ENCODE results near the gene SALL3.
"Not testable (repeated sequence)": the region's sequence is repeated elsewhere in the genome, so short reads cannot be mapped to it uniquely, and the experiment has no call there.

SALL3 gene

DNA sequence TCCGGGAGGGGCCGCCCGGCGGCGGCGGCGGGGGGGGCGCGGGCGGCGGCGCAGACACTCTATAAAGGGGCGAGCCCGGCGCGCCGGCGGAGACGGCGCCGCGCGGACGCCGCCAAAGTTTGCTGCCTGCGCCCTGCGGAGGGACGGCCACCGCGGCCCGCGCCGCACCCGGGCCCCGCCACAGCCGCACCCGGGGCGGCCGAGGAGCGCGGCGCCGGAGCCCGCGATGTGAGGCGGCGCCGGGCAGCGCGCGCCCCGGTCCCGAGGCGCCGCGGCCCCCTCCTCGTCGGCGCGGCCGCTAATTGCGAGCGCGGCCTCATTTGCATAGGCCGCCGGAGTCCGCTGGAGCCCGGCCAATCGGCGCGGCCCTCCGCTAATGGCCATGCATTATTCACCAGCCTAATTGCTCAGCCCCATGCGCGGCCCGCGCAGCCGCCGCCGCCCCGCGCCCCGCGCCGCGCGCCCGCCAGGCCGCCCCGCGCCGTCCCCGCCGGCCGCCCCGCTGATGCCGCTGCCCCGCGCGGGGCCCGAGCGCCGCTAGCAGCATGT is at the start of gene SALL3:
Gene SALL3 (plus strand): TSS at position 89 of the 549 bp plus-strand sequence. CDS start 457 bp downstream, at position 546.
- DNase-seq, result no peak

DNA sequence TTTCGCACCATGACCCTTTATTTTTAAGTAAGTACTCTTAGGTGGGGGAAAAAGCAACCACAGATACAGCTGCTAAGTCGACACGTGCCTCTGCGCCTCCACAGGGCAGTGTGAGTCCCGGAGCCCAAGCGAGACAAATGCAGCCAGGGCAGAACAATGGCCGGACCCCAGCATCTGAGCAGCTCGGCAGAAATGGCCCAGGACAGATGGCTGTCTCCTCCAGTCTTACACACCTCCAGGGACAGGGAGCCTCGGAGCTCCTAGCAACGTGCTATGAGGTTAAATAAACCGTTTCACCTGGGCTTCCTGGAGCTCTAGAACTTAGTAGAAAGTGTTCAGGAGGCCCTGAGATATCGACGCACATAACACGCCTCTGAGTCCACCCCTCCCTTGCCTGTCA is 47.3 kb upstream of the SALL3 start:
- DNase-seq, result no peak

- DNase-seq, result no peak
These were observed 45.6 kb upstream of the SALL3 start for GRCh38 chr18:78934003-78934402.

DNA sequence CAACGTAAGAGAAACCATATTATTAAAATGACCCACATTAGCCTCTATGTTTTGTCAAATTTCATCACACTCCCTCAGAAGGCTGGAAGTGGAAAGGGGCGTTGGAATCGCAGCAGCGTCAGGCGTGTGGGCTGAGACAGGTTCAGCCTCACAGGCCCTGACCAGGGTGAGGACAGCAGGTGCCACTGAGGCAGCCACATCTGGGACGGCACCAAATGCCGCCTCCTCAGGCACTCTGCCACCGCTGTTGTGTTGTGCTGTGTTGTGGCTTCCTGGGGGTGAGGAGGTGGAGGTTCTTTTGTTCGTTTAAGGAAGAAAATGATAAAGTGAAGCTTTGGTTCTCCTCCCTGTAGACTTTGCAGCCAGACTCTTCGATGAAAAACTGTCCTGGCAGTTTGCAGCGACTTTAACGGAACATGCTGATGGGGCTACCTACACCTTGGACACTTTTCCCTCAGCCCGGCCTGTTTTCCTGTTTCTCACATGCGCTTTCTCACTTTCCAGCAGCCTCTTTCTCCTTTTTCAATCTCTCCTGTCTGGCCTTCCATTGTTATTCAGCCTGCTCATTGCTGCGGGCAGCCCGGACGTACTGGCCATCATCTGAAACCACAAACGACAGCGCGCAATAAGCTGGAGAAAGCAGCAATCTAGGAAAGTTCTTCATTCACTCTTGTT is 44.9 kb upstream of the SALL3 start:
- no peak for DNase-seq

DNA sequence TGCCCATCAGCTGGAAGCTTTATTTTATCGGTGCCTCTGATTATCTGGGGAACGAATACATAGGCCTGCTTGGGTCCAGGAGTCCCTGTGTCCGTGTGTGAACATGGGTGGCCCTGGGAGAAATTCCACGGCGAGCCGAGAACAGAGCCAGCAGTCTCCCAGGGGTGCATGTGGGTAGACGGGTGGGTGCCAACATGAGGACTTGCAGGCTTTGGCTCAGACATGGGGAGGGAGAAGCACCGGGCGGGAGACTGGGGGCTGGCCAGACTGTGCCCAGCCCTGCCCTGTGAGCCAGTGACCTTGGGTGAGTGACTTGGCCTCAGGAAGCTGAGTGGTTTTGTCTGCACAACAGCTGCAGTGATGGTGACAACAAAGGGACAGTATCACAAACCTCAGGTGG is 44.2 kb upstream of the SALL3 start:
- DNase-seq, result no peak

DNA sequence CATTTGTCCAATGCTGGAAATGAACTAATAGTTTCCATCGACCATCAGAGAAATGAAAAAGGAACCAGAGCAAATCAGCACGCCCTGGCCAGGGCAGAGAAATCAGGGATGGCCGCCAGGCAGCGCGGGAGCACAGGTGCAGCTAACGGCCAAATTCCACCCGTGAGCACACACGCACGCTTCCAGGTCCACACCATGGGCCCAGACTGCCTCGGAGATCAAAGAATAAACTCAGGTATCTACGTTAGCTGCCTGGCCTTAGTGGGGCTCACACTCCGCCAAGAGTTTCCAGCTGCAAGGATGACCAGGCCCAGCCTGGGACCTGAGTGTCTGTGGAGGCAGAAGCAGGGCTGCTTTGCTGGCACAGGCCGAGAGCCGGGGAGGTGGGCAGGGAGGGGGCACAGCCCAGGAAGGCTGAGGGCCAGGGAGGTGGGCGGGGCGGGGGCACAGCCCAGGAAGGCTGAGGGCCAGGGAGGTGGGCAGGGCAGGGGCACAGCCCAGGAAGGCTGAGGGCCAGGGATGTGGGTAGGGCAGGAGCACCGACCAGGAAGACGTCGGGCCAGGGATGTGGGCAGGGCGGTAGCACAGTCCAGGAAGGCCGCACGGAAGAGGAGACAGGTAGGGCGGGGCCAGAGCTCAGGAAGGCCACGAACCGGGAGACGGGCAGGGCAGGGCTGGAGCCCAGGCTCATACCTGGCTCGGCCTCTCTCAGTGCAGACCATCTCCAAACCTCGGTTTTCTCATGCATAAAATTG is 43.2 kb upstream of the SALL3 start:
- no peak for DNase-seq

GRCh38 chr18:78937166-78937565 is 42.5 kb upstream of the SALL3 start:
- DNase-seq, result no peak

GRCh38 chr18:78939105-78939504 is 40.5 kb upstream of the SALL3 start:
- peak; percentile 67 for DNase-seq

GRCh38 chr18:78939734-78940494 is 39.7 kb upstream of the SALL3 start:
- no peak for DNase-seq

DNA sequence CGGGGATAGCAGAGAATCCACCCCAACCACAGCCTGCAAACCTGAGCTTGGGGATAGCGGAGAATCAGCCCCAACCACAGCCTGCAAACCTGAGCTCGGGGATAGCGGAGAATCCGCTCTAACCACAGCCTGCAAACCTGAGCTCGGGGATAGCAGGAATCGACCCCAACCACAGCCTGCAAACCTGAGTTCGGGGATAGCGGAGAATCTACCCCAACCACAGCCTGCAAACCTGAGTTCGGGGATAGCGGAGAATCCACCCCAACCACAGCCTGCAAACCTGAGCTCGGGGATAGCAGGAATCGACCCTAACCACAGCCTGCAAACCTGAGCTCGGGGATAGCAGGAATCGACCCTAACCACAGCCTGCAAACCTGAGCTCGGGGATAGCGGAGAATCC is 37.4 kb upstream of the SALL3 start:
- DNase-seq, result not testable (repeated sequence)

GRCh38 chr18:78945628-78946027 is 34.0 kb upstream of the SALL3 start:
- DNase-seq, result no peak

- no peak for DNase-seq
These were observed 32.3 kb upstream of the SALL3 start for GRCh38 chr18:78947291-78947690.

GRCh38 chr18:78948221-78948620 is 31.4 kb upstream of the SALL3 start:
- DNase-seq, result no peak

DNA sequence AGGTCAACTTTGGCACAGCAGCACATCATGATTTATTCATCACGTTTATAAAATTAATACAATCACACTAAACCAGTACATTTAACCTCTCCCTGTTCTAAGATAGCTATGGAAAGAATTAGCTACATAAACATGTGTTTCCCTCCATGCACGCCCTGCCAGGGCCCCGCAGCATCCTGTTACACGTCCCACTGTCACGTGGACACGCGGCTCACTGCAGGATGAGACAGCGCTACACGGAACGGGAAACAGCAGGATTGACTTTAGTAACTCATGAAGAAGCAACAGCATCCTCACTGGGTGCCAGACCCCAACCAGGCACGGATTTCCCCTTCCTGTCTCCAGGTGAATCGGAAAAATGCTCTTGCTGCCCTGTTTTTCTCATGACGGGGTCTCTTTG is 30.9 kb upstream of the SALL3 start:
- no peak for DNase-seq

- DNase-seq, result no peak
These were observed 30.4 kb upstream of the SALL3 start for GRCh38 chr18:78949216-78949615.

GRCh38 chr18:78950386-78950785 is 29.2 kb upstream of the SALL3 start:
- no peak for DNase-seq

- DNase-seq, result no peak
These were observed 26.1 kb upstream of the SALL3 start for GRCh38 chr18:78953566-78953965.

GRCh38 chr18:78955051-78955450 is 24.6 kb upstream of the SALL3 start:
- no peak for DNase-seq

GRCh38 chr18:78957140-78957539 is 22.5 kb upstream of the SALL3 start:
- no peak for DNase-seq

DNA sequence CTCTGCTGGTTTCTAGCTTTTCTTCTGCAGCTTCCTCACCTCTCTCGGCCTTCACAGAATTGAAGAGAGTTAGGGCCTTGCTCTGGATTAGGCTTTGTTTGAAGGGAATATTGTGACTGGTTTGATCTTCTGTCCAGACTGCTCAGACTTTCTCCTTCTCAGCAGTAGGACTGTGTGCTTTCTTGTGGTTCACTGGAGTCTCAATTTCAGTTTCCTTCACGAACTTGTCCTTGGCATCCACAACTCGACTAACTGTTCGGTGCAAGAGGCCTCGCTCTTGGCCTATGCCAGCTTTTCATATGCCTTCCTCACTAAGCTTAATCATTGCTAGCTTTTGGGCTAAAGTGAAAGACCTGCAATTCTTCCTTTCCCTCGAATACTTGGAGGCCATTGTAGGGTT is 18.9 kb upstream of the SALL3 start:
- DNase-seq, result no peak

DNA sequence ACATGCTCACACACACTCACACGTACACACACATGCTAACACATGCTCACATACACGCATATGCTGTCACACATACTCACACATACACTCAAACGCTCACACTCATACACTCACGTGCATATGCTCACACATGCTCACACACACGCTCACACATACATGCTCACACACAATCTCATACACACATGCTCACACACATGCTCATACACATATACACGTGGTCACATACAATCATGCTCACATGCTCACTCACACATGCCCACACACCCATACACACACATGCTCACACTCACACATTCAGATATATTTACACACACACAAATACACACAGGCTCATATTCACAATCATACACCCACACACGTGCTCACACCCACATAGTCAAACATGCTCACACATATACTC is 17.5 kb upstream of the SALL3 start:
- no peak for DNase-seq

GRCh38 chr18:78964727-78965126 is 14.9 kb upstream of the SALL3 start:
- DNase-seq, result not testable (repeated sequence)

DNA sequence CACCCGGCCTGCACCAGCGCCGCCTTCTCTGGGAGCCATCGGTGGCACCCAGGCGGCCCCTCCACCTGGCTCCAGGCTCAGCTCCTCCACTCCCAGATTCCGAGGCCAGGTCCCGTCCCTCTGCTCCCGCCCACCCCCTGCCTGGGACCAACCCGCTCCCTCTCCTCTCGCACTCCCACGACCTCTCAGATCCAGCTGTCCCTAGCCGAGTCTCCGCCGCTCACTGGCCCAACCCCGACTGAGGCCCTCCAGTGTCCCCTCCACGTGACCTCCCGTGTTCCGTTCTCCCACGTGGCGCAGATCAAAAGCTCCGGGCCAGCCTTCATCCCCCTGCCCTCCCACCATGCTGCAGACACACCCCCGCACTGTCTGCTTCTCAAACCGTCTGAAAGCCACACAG is 14.4 kb upstream of the SALL3 start:
- DNase-seq, result no peak

Measured in MV-4-11 (cell line).